Activated CD4-positive, alpha-beta T cell treated with anti-CD3 and anti-CD28 coated beads, Interleukin-10, Interleukin-2, amounts not matched to agents 100 ng/mL and 50 ng/mL, durations not matched to agents 16 hours and 8 hours (primary cell): ENCODE measurements around the gene P3H2.

Experiments used
- DNase-seq: peaks from one replicate; pipeline ENCODE4 v3.0.0-alpha.2; 2020

The P3H2 gene

DNA sequence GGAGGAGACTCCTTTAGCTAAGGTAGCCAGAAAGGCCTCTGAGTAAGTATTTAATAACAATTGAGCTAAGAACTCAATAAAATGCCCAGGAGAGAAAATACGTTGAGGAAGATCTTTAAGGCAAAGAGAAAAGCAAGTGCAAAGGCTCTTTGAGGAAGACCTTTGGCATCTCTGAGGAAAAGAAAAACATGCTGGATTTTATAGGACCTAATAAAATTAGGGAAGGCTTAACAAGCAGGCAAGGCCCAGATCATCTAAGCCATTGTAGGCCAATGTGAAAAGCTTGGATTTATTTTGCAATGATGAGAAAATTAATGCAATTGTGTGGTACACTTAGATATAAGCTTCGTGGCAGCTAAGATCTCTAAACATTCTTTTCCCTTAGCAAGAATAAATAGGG, 75.7 kb downstream of the P3H2 start:
- no peak for DNase-seq

DNA sequence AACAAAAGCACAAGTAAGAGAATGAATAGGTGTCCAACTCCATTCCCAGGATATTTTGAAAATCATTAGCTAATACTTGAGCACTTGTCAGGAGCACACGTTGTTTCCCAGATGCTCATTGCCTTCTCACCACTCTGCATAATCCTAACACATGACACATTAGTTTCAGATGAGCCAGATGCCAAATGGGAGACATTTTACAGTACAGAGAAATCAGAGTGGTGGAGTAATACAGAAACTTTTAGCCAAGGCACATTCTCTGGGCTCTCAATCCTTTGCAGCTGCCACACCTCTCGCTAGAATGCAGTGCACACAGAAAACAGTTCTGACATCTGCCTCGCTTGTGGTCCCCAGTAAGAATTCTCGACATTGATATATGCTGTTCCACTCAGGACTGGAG, 76.6 kb downstream of the P3H2 start:
- no peak for DNase-seq

DNA sequence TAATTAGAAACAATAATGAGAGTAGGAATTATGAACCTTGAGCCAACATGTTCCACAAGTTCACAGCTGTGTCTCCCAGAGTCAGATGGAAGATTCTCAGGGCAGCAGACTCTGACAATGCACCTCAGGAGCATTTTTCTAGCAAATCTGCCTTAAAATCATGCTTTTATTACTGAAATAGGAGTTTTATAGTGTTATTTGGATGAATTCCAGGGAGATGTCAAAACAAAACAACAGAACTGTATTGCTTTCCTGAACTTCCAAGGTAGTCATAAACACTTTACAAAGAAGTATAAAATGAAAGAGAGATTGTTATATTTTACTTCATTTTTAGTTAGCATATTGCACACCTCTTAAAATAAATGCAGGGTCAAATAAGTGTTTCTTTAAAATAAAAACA, 77.0 kb downstream of the P3H2 start:
- no peak for DNase-seq

DNA sequence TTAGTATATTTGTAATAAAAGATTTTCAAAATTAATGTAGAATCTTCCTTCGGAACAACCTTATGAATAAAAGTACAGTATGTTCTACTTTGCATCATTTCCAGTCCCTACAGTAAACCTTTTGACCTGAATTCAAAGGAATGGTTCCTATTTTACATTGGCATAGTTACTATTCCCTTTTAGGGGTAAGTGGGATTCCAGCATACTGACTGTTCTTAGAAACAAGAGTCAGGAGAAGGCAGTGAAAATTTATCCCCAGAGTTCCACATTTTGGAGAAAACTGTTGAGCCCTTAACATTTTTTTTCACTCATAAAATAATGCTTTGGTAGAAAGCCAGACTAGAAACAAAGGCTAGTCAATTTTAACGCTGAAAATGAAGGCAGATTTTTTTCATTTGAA, 78.1 kb downstream of the P3H2 start:
- DNase-seq: no peak

DNA sequence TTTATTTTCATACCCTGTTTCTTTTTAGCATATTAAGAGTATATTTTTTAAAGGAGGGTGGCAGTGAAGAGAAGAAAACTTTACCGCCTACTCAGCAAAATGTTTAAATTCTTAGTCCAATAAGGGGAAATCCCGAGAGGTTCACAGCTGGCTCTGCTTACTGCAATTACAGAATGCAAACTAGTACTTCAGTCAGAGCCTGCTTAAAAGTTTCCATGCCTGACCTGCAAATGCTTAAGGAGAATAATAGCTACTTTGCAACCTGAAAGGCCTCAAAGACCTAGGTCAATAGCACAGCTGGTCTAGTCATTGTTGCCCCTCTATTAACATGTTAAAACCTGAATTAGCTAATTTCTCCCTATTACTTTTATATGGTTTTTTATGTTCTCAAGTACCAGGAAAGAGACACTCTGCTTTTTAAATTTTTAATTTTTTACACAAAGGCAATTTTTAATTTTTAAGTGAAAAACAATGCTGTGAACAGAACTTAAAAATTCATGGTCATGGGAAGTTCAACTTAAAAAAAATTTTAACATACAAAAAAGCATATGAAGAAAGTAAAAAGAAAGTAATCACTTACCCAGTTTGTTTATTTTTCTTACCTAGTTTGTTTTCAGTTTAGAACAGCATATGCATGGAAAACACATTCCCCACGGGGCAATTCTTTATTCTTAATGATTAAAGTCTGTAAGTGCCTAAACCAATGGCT, 79.2 kb downstream of the P3H2 start:
- no peak for DNase-seq

DNA sequence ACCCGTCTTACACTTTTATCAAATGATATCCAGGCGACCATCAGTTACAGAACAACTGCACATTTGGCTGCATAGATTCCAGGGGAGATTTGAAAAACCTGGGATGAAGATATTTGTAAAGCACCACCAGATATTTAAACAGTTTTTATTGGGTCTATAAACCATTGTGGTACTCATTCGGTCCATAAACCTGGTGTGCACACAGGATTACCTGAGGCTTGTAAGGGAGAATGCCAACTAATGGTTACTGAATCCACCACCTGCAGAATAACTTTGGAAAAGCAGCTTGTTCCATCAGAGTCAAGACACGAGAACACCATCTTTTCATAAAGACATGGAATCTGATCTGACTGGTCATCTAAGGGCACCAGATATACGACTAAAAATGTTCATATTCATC, 80.6 kb downstream of the P3H2 start:
- DNase-seq: no peak

DNA sequence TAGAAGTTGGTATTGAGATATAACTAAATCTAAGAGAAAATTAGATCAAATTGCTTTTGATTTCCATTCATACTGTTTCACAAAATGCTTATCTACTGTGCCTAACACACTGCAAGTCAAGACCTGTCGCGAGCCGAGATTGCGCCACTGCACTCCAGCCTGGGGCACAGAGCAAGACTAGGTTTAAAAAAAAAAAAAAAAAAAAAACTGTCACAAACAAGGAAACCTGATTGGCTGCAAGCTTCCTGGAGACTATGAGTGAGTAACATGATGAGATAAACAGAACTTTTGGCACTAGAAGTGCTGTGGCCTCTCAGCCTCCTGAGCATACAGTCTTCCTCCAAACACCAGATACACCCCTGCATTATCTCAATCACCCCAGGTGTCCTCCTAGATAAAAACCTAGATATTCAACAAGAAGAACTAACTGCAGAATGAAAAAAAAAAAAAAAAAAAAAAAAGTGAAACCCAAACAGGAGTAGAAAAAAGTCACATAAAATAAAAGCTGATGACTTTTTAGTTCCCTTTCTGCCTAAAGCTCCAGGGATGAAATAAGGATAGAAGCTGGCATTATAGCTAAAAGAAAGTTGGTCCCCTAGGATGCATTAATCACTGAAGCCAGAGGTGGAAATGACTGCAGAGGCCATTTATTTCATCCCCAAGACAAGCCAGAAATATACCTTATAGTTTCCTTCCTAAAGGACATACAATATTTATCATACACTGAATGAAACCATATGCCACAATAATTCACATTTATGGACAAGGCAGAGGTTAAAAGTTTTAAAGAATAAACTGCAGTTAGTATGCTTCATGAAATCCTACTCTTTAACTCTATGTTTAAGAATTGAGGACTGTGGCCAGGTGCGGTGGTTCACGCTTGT, 82.4 kb downstream of the P3H2 start:
- no peak for DNase-seq

DNA sequence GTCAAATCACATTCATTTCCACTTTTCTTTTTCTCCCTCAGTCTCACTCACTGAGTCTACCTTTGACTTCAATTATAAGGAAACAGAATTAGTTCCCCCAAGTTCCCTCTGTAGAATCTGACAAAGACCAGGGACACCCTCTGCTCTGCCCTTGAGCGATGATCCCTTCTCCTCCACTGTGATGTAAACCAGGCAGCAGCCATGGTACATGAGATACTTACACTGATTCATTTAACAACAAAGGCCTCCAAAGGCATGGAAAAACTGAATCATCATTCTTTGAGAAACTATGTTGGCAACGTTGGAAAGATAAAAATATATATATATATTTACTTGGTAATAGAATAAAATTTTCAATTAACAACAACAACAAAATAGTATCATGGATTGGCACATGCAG, 84.1 kb downstream of the P3H2 start:
- no peak for DNase-seq

DNA sequence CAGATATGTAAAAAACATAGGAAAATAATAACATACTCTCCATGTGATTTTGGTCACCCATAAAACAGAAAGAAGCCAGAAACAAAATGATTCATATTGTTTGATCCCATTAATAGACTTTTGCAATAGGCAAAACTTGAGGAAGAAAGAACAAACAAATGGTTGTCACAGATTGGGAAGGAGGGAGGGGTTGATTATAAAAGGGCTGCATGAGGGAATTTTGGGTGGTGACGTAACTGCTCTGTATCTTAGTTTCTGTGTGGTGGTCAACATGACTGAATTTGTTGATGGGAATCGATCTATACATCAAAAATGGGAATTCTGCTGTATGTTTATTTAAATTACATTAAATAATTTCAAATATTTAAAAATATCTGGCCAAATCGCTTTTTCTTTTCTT, 86.3 kb downstream of the P3H2 start:
- DNase-seq: no peak

DNA sequence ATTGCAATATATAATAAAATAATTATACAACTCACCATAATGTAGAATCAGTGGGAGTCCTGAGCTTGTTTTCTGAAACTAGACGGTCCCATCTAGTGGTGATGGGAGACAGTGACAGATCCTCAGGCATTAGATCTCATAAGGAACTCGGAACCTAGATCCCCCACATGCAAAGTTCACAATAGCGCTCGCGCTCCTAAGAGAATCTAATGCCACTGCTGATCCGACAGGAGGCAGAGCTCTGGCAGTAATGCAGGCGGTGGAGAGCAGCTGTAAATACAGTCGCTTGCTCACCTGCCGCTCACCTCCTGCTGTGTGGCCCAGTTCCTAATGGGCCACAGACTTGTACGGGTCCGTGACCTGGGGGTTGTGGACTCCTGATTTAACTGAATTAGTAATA, 87.8 kb downstream of the P3H2 start:
- DNase-seq: no peak

DNA sequence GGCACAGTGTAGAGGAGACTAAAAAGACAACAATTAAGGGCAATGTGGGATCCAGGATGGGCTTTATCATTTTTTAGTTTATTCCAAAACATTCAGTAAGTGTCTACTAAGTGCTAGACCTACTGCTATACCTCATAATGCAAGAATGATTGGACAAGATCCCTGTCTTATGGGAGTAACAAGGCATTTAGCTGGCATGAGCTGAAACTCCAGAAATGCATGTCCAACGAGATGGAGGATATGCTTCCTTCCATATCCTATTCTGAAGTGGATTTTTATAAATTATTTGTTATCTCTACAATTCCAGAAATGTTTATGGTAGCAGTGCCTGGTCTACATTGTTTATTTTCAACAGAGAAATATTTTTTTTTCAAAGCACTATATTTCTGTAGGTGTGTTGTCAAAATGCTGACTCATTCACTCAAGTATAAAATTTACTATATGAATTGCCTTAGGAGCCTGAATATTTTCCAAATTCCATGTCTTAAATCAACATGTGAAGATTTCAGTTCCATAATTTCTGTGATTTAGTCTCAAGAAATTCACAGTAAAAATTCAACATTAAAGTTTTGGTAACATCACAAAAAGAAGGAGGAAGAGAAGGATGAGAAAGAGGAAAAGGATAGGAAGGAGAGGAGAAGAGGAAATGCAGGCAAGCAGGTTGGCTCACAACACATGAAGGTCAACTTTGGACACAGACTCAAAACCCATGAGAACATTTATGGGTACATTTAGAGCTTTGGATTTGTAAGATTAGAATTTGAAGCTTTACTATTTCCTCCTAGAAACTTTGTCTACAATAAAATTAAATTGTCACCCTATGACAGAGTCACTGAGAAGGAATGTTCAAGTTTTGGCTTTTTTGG, 88.6 kb downstream of the P3H2 start:
- DNase-seq: no peak

DNA sequence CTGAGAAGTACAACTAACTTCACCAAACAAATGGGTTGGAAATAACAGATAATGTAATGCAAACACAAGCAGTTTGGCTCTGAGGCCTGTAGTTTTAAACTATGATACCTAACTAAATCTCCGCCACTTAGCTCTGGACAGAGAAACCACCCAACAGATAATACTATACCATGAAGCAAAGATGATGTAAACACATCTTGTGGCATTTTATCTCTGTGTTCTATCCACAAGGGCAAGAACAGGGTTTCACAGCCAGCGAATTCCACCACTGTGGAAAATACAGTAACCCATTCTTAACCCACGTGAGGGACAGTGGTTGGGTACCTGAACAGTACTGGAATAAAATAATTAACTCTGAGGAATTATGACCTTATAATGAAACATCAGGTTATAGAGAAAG, 93.6 kb downstream of the P3H2 start:
- DNase-seq: no peak

DNA sequence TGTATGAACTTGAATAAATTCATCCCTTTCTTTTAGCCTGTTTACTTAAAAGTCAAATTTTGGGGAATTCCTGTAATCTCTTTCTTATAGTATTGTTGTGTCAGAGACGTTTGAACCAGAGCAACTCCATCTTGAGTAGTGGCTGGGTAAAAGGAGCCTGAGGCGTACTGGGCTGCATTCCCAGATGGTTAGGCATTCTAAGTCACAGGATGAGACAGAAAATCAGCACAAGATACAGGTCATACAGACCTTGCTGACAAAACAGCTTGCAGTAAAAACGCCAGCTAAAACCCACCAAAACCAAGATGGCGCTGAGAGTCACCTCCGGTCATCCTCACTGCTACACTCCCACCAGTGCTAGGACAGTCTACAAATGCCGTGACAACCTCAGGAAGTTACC, 94.5 kb downstream of the P3H2 start:
- no peak for DNase-seq

DNA sequence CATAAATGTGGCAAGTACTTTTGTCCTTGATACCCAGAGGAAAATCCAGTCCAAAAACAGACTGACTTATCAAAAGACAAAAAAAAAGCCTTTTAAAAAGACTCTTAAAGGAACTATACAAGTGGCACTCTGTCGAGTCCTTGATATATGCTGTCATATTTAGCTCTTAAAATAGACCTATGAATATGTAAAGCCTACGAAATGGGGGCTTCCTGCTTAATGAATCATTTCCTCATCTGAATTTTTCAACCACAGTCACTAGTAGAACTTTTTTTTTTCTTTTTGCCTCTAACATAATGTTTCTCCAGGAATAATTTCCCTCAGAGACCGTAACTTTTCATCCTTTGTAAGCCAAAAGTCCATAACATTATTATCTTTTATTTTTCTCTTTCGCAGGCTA, 95.8 kb downstream of the P3H2 start:
- no peak for DNase-seq

DNA sequence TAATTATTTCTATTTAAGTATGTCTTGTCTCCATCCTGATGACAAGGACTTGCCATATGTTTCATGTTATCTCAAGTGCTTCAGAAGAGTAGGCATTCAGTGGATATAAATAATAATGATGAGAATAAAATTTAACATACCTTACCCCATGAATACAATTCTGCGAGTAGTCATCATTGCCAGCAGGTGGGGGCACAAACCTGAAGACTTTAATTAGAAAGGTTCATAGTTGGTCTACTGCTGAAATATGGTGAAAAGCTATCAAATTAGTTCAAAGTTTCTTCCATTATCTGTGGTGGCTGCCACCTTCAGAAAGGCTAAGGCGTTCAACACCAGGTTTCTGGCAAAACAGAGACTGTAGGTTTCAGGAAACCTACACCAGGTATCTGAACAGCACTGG, 100.9 kb downstream of the P3H2 start:
- DNase-seq: no peak

DNA sequence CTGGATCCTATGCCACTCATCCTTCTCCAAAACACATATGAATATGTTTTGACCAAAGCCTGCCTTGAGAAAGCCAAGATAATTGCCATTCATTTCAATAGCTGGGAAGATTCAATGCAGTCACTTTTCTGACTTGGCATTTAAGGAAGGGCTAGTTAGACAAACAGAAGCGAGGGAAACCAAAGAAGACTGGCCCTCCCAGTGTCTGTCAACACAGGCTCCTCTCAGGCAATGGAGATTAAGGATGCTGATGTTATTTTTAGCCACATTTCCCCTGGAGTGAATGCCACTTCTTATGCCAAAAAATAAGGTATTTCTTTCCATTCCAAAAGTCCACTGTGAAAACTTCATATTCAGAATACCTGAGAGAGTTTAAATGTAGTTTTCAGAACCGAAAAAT, 101.7 kb downstream of the P3H2 start:
- DNase-seq: no peak

DNA sequence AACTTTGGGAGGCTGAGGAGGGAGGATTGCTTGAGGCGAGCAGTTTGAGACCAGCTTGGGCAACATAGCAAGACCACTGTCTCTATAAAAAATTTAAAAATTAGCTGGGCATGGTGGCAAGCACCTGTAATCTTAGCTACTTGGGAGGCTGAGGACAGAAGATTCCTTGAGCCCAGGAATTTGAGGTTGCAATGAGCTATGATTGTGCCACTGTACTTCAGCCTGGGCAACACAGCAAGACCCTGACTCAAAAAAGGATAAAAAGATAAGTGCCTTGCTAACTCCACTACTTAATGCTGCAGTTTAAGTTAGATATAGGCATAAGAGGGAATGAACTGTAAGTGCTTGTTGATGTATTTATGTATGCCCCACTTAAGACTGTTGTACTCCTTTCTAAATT, 102.2 kb downstream of the P3H2 start:
- DNase-seq: no peak

DNA sequence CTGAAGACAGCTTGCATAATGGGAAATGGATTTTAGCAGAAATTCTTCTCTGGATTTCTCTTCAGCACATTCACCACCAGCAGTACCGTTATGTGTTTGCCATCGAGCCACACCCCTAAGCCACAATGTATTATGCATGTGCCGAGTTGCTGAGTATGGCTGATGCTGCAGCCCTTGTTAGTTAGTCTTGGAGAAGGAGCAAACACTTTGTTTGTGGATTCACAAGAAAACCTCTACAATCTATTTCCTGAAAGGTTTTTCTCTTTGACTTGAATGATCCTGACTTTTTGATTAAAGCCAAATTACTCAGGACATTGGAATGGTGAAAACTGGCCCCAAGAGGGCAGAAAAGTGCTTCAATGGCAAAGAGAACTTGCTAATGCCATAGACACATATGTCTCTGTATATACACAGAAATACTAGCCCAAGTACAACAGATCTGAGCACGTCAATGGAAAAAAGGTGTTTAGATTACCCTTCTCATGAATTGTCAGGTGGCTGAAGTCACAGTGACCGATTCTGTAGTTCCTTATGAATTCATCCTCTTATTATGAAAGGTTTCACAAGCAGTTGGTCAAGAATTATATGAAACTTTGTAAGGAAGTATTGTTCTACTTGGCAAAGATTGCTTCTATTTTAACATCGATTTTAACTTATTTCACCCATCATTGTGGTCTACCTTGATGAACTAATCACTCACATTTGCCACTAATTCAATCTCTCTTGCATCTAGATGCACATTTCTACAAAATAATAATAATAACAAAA, 103.0 kb downstream of the P3H2 start:
- no peak for DNase-seq

DNA sequence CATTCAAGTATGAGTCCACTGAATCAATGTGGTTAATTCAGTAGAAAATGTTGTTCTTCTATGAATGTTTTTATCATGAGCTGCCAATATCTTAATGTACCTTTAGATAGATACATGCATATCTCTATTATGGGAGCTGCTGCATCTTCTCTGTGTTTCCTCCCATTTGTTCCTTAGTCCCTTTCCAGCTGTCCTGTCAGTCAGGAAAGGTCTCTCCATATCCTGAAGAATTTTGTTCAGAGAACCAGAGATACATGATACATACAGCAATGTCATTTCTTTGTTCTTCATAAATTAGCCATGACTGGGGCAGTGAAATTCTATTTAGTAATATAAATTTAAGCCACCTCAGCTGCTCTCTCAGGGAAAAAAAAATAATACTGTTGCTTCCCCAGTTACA, 103.7 kb downstream of the P3H2 start:
- no peak for DNase-seq

DNA sequence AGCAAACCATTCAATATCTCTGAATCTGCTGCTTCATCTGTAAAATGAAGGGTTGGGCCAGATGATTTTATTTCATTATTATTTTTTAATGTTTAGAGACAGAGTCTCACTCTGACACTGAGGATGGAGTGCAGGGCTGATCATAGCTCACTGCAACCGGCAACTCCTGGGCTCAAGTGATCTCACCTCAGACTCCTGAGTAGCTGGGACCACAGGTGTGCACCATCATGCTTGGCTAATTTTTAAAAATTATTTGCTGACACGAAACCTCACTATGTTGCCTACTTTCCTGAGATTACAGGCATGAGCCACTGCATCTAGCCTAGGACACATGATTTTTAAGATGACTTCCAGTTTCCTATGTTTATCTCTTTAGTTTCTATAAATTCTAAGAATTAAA, 105.8 kb downstream of the P3H2 start:
- no peak for DNase-seq

DNA sequence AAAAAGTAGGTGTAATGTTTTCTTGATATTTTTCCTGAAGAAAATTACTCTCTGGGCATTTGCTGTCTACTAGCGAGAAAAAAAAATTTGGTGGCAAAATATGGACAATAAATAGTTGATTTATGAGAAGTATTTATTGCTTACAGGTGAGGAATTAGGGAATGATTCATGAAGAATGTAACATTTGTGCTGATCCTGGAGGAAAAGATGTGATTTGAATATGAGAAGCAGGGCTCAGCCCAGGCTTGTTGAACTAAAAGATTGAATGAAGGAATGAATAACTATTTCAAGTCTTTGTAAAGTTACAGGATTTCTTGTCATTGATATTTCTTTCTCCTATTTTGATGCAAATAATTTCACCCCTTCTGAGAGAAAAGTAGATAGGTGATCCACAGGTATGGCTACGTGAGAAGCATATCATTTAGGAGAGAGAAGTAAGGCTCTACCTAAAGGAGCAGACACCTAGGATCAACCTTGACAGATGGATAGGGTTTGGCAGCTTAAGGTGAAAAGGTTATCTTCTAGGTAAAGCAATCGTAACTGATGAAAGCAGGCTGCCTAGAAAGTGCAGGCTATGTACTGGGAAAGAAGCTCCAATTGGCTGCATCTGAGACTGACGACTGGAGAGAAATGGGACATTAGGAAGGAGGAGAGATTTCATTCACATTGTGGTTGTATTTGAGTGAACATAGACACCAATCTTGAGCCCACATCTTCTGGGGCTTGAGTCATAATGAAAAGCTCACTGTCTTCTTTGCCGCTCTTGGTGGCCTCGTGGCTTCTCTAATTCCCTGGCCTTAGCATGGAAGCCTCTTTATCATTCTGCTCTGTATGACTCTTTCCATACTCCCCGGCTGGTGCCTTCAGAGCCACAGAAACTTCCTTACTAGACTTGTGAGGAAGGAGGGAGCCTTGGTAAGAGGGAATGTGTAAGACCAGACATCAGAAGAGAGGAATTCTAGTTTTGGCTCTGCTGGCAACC, 106.5 kb downstream of the P3H2 start:
- peak; percentile 7 for DNase-seq

DNA sequence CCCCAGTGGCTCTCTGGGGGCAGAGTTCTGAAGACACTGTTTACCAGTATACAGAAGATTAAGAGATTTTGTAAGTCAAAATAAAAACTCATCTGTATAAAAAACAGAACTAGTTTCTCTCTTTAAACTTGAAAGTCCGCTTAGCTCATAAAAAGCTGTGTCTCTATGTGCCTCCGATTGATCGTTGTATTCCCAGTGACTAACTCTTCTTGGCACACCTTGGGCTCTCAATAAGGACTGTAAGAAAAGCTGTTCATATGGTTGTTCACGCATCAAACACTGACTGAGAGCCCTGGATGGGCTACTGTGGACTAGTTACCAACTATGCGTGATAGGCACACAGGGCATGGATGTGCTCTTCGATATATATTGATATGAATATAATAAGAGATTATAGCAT, 107.9 kb downstream of the P3H2 start:
- DNase-seq: no peak
